Measurements from ENCODE around the gene FOXN1. TPM values are rescaled to one million over a fixed set of nuclear protein-coding genes. Genes with fewer than 3 reads are reported as not detected.
"Not testable (repeated sequence)": the region's sequence is repeated elsewhere in the genome, so short reads cannot be mapped to it uniquely, and the experiment has no call there.

FOXN1 gene, protein sequence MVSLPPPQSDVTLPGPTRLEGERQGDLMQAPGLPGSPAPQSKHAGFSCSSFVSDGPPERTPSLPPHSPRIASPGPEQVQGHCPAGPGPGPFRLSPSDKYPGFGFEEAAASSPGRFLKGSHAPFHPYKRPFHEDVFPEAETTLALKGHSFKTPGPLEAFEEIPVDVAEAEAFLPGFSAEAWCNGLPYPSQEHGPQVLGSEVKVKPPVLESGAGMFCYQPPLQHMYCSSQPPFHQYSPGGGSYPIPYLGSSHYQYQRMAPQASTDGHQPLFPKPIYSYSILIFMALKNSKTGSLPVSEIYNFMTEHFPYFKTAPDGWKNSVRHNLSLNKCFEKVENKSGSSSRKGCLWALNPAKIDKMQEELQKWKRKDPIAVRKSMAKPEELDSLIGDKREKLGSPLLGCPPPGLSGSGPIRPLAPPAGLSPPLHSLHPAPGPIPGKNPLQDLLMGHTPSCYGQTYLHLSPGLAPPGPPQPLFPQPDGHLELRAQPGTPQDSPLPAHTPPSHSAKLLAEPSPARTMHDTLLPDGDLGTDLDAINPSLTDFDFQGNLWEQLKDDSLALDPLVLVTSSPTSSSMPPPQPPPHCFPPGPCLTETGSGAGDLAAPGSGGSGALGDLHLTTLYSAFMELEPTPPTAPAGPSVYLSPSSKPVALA
- total RNA-seq: not detected
- long read RNA-seq: 0 reads

DNA sequence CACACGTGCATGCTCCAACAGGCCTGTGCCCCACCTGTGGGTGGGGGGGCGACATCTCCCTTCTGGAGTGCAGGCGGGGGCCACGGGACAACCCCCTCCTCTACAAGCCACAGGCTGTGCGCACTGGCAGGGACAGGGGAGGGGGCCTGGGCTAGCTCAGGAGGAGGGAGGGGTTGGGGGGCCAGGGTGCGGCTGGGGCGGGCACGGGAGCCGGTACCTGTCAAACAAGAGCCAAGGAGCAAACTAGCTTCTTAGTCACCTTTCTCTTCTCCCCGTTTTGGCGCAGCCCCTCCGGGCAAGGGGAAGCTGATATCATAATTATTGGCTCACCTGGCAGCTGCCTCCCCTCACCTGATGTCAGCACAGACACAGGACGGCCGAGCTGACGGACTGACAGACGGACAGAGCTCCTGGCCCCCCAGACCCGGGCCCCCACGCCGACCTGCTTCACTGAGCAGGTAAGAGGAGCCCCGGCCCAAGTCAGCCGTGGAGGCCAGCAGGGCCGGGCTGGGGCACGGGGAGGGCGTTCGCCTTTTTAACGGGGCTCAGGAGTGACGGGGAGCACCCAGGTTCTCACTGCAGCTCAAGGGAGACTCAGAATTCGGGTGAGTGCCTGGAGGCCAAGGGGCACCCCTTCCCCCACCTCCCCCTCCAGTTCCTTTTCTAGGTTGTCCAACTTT, at the start of gene FOXN1:
Gene FOXN1 (plus strand): TSS at position 363 of the 680 bp plus-strand sequence. CDS start 17,622 bp downstream, outside the sequence.
- intact Hi-C loops (cut with DNase I): no loop called here
- no peak for DNase-seq (ENCODE audit: low spot score)

DNA sequence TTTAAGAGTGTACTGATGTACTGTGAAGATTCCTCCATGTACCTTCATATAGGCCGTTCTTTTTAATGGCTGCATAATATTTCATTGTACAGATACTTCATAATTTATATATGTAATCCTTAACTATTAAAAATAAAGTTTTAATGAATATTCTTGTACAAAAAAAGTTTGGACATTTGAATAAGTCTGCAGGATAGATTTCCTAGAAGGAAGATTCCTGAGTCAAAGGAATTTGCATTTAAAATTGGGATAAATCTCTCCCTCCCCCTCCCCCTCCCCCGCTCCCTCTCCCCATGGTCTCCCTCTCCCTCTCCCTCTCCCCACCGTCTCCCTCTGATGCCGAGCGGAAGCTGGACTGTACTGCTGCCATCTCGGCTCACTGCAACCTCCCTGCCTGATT, 48.3 kb upstream of the FOXN1 start:
- DNase-seq (ENCODE audit: low spot score): no peak
- intact Hi-C loops (cut with DNase I): no loop called here

DNA sequence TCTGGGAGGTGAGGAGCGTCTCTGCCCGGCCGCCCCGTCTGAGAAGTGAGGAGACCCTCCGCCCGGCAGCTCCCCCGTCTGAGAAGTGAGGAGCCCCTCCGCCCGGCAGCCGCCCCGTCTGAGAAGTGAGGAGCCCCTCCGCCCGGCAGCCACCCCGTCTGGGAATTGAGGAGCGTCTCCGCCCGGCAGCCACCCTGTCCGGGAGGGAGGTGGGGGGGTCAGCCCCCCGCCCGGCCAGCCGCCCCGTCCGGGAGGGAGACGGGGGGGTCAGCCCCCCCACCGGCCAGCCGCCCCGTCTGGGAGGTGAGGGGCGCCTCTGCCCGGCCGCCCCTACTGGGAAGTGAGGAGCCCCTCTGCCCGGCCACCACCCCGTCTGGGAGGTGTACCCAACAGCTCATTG, 47.3 kb upstream of the FOXN1 start:
- intact Hi-C loops (cut with DNase I); DNase-seq (ENCODE audit: low spot score): not testable (repeated sequence)

DNA sequence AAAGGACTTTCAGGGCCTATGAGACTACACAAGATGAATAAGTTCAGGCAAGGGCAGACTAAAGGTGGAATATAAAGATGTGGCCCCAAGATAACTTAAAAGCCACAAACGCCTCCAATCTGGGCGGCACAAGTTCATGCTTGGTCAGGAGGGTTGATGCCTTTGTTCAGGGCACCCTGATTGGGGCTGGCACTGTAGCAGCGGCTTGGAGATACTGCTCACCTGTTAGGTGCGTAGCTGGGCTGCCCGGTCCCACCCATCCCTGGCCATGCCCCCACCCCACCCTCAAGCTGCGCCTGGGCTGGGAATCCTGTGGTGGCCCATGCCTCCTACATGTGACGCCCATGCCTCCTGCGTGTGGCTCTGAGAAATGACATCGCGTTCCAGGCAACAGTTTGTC, 45.2 kb upstream of the FOXN1 start:
- intact Hi-C loops (cut with DNase I): no loop called here
- no peak for DNase-seq (ENCODE audit: low spot score)

DNA sequence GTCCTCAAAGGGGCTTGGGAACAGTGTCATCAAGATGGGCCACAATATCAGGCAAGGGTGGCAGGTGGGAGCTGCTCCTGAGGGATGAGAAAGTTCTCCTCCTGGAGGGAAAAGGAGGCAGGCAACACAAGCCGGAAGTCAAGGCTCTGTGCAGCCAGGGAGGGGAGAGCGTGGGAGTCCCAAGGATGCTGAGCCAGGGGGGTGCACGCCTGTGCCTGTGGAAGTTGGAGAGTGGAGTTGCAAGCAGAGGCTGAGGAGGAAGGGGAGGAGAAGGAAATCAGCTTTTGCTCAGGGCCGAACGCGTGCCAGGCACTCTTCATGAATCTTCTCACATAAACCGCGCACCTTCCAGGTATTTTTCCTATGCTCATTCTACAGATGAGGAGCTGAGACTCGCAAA, 40.1 kb upstream of the FOXN1 start:
- peak; percentile 54 for DNase-seq (ENCODE audit: low spot score)
- intact Hi-C loops (cut with DNase I): no loop called here

DNA sequence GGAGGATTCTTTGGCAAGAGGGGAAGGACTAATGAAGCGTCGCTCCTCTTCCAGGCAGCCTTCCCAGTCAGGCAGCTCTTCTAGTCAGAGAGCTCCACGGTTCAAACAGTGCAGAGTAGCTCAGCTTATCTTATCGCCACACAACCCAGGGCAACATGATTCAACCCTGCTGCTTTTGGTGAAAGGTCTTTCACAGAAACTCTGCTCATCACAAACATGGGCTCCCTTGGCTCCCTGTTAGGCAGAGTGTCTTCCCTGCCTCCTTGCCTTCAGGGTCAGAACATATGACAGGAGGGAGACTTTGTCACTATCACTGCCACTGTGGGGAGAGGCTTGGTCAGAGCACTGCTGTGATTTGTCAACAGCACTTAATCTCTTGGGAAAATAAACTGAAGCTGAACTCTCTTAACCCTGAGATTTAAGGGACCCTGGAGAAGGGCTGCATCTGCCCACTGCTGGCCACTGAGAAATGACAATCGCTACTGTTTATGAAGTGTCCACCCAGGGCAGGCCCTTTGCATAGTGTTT, 39.6 kb upstream of the FOXN1 start:
- DNase-seq (ENCODE audit: low spot score): peak; percentile 17
- intact Hi-C loops (cut with DNase I): no loop called here

DNA sequence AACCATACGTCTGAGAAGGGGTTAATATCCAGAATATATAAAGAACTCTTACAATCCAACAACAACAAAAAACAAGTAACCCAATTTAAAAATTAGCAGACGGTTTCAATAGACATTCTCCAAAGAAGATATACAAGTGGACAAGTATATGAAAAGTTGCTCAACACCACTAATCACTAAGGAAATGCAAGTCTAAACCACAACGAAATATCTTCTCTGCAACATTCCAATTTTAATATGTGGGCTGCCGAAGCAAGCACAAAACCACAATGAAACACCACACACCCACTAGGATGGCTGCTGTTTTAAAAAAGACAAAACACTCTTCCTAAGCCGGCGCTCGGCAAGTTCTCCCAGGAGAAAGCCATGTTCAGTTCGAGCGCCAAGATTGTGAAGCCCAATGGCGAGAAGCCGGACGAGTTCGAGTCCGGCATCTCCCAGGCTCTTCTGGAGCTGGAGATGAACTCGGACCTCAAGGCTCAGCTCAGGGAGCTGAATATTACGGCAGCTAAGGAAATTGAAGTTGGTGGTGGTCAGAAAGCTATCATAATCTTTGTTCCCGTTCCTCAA, 38.6 kb upstream of the FOXN1 start:
- DNase-seq (ENCODE audit: low spot score): peak; percentile 17
- intact Hi-C loops (cut with DNase I): no loop called here

DNA sequence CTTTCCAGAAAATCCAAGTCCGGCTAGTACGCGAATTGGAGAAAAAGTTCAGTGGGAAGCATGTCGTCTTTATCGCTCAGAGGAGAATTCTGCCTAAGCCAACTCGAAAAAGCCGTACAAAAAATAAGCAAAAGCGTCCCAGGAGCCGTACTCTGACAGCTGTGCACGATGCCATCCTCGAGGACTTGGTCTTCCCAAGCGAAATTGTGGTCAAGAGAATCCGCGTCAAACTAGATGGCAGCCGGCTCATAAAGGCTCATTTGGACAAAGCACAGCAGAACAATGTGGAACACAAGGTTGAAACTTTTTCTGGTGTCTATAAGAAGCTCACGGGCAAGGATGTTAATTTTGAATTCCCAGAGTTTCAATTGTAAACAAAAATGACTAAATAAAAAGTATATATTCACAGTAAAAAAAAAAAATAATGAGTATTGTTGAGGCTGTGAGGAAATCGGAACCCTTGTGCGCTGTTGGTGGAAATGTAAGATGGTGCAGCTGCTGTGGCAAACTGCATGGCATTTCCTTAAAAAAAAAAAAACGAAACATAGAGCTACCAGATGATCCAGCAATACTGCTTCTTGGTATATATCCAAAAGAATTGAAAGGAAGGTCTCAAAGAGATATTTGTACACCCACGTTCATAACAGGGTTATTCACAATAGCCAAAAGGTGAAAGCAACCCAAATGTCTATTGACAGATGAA, 38.0 kb upstream of the FOXN1 start:
- intact Hi-C loops (cut with DNase I): not testable (repeated sequence)
- DNase-seq (ENCODE audit: low spot score): peak; percentile 64

DNA sequence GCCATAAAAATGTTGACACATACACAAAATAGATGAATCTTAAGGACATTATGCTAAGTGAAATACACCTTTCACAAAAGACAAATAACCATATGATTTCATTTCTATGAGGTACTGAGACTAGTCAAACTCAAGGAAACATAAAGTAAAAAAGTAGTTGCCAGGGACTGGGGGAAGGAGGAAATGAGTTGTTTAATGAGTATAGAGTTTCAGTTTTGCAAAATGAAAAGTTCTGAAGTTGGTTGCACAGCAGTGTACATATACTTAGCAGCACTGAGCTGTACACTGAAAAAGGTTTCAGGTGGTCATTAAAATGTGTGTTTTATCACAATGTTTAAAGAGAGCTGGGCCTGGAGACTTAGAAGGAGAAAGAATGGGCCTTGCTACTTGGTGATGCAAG, 37.4 kb upstream of the FOXN1 start:
- DNase-seq (ENCODE audit: low spot score): no peak
- intact Hi-C loops (cut with DNase I): no loop called here

DNA sequence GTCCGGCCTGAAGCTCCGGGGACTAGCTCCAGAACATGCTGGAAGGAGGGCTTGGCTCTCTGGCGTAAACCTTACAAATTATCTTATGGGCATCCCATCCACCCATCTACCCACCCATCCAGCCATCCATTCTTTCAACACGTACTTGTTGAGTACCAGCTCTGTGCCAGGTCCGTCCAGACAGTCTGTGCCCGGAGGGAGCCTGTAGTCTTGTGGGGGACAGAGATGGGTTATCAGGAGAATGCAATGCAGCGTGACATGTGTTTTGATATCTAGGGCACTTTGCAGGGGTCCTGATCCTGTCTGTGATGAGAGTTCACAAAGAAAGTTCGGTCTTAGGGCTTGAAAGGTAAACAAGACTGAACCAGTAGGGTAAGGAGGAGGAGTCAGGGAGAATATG, 36.8 kb upstream of the FOXN1 start:
- intact Hi-C loops (cut with DNase I): no loop called here
- peak; percentile 17 for DNase-seq (ENCODE audit: low spot score)

DNA sequence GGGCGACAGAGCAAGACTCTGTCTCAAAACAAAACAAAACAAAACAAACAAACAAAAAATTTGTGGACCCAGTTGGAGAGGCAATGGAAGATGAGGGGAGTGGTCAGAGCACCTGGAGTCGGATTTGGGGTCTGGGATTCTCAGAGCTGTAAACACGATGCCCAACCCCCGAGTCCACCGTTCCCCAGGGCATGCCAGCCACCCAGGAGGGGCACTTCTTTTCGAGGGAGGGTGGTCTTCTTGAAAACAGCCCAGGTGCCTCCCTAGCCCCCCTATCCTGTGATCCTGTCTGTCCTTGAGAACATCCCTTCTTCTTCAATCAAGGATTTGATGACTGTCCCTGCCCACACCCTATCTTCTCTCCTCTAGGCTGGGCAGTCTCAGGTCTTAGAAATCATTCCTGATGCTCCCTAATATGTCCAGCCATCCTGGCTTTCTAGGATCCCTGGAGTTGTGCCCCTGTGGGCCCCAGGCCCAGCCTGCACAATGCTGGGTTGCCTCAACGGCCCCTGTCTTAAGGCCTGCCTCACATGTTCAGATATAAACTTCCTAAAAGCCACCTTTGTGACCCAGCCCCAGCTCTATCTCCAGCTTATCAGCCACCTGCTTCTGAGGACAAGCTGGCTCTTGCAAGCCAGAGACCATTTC, 35.8 kb upstream of the FOXN1 start:
- peak; percentile 15 for DNase-seq (ENCODE audit: low spot score)
- intact Hi-C loops (cut with DNase I): no loop called here

DNA sequence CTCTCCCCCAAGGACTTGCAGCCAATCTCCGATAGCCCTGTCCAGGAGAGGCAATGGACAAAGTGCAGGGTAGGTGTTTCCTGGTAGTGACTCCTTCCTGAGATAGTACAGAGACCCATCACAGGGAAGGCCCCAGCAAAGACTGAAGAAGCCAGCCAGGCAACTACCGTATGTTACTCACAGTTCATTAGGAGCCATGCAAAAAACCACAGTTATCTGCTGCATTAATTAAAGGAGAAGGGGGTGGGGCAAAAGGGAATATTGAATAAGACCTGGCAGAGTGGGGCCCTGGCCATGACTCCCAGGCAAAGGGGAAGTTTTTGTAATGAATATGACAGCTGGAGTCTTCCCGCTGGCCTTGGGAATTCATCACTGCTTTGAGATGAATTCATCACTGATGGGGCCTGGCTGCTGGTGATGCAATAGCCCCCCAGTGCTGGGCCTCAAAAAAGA, 35.2 kb upstream of the FOXN1 start:
- DNase-seq (ENCODE audit: low spot score): peak; percentile 66
- intact Hi-C loops (cut with DNase I): no loop called here

DNA sequence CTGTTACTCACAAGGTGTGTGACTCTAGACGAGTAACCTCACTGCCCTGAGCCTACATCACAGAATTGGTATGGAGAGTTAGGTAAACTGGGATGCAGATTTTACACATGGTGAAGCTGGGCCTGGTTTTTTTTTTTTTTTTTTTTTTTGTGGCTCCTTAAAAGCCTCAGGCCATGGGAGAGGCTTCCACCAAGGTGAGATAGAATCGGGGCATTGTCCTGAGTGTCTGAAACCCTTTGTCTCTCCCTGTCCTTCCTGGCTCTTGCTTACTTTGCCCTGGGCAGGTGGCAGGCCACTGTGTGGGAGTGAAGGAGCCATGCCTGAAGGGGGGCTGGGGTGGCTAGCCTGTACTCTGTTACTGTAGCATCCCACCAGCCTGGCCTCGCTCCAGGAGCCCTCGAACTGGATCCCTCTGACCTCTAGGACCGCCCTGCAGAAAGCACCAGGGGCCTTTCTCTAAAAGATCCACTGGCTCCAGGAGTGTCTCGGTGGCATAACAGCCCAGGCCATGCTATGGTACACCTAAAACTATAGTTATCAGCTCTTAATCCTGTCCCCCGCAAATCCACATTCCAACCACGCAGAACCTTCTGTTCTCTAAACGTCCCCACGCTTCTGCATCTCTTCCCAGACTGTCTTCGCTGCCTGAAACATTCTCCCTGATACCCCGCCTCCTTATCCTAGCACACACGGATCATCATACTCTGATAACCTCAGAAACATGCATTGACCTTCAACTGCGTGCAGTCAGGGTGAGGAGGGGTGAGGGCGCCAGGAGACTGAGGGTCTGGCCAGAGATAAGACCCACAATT, 34.4 kb upstream of the FOXN1 start:
- DNase-seq (ENCODE audit: low spot score): peak; percentile 73
- intact Hi-C loops (cut with DNase I): no loop called here

DNA sequence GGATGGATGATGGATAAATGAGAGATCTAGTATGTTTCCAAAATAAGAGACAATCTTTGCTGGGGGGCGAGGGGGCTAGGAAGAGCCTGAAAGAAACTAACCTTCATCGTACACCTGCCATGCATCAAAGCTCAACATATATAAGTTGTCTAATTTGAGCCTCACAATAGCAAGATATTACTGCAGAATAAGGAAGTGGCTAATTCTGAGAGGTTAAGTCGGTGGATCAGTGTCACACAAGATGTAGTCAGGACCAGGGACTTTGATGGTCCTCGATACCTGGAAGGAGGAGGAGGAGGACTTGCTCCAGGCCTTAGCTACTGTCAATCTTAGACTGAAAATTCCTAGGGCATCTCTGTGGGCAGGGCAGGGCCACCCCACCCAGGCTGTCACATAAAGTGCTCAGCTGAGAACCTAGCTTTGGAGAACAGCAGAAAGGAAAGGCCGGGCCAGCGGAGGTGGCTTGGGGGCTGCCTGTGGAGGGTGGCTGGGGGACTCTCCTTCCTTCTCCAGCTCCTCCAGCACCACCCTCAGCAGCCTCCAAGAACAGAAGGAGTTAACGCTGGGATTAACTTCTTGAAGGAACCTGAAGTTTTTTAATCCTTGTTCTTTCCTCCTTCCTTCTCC, 33.2 kb upstream of the FOXN1 start:
- peak; percentile 17 for DNase-seq (ENCODE audit: low spot score)
- intact Hi-C loops (cut with DNase I): no loop called here

DNA sequence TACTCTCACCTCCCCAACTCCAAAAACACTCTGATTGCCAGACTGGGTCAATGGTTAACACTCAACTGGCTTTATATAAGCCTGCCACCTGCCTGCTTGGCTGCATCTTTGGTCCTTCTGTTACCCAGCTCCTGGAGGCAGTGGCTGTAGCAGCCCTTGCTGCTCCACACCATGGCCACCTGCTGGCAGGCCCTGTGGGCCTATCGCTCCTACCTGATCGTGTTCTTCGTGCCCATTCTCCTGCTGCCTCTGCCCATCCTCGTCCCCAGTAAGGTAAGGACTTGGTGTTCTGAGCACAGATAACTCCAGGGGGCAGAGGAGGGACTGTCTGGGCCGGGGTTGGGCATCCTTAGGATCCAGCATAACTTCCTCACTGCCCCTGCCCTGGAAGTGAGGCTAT, 32.6 kb upstream of the FOXN1 start, which contains the start of gene SLC13A2:
Gene SLC13A2 (plus strand): TSS at position 103 of the 400 bp plus-strand sequence. CDS start 69 bp downstream, at position 172.
- intact Hi-C loops (cut with DNase I): no loop called here
- DNase-seq (ENCODE audit: low spot score): peak; percentile 50

DNA sequence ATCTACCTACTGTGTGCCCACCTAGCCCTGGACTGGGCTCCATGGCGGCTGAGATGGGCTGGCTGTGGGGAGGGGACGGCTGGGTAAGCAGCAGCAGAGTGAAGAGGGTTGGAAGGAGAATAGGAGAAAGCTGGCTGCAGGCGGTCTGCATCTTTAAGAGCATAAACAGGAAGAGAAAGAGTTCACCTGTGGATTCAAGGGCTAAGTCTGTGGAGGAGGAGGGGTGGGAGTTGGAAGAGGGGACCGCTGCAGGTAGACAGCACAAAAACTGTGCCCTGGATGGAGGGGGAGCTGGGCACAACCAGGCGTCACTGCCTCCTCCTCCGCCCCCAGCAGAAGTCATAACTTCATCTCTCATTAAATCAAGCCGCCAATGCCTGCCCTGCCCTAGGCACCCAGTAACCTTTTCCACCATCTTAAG, 32.0 kb upstream of the FOXN1 start:
- DNase-seq (ENCODE audit: low spot score): peak; percentile 49
- intact Hi-C loops (cut with DNase I): no loop called here

DNA sequence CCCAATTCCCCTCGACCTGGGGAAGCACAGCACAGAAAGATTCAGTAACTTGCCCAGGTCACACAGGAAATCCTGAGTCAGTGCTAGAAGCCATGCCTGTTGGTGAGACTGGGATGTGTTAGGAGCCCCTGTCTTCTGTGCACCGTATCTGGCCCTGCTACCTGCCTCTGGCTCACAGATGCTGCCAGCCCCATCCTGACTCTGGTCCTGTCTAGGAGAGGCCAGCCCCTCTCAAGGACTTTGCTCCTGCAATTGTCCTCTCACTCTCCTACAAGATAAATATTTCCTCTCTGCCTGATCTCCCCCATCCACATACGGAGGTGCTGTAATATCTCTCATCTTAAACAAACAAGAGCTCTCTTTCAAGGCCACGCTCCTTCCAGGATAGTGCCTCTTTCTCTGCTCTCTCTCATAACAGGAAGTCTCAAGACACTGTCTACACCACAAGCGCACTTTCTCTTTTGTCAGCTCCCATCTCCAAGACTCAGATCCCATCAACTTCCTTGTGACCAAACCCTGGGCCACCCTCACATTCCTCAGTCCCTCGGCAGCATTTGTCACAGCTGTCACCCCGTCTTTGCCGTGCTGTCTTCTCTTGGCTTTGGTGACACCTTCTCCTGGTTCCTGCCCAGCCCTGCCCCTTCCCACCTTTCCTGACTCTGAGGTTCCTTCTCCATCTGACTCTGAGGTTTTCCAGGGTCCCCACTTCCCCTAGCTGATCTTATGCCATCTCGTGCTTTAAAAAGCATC, 30.8 kb upstream of the FOXN1 start:
- intact Hi-C loops (cut with DNase I): no loop called here
- peak; percentile 19 for DNase-seq (ENCODE audit: low spot score)

Measured in cardiac septum (tissue), 1 donor.